ENCODE measurements around the gene DNMT1. TPM values are rescaled to one million over a fixed set of nuclear protein-coding genes. Genes with fewer than 3 reads are reported as not detected.
"Not testable (repeated sequence)": the region's sequence is repeated elsewhere in the genome, so short reads cannot be mapped to it uniquely, and the experiment has no call there.

DNMT1 gene
- total RNA-seq, 1 donor from 2014 or later = 398 TPM

- intact Hi-C loops (cut with micrococcal nuclease) = no loop called here
Measured at GRCh38 chr19:10184636-10185035, 10.1 kb downstream of the DNMT1 start.

- intact Hi-C loops (cut with micrococcal nuclease) = no loop called here
Measured at GRCh38 chr19:10183926-10184325, 10.8 kb downstream of the DNMT1 start.

DNA sequence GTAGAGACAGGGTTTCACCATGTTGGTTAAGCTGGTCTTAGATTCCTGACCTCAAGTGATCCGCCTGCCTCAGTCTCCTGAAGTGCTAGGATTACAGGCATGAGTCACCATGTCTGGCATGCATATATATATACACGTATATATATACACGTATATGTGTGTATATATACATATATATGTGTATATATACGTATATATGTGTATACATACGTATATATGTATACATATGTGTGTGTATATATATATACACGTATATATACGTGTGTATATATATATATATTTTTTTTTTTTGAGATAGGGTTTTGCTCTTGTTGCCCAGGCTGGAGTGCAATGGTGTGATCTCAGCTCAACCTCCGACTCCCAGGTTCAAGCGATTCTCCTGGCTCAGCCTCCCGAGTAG lies 11.9 kb downstream of the DNMT1 start:
- intact Hi-C loops (cut with micrococcal nuclease) = no loop called here

GRCh38 chr19:10182076-10182475 lies 12.7 kb downstream of the DNMT1 start:
- intact Hi-C loops (cut with micrococcal nuclease) = no loop called here

DNA sequence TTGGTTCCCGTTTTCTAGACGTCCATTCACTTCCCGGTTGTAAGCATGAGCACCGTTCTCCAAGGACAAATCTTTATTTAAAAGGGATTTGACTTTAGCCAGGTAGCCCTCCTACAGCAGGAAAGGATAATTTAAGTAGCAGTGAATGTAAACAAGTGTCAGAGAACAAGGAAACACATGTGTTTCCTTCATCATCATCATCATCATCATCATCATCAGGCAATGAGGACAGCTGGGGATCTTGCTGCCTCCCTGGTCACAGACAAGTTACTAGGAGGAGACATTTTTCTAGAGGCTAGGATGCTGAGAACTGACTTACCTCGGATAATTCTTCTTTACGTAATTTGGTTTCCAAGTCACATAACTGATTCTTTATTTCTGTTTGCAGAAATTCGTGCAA lies 14.3 kb downstream of the DNMT1 start:
- intact Hi-C loops (cut with micrococcal nuclease) = no loop called here

DNA sequence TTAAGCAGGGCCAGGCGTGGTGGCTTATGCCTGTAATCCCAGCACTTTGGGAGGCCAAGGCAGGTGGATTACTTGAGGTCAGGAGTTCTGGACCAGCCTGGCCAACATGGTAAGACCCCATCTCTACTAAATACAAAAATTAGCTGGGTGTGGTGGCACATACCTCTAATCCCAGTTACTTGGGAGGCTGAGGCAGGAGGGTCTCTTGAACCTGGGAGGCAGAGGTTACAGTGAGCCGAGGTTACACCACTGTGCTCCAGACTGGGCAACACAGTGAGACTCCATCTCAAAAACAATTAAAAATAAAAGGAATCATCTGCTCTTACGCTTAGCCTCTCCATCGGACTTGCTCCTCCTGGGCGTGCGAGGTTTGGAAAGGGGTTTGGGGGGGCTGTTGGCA lies 14.7 kb downstream of the DNMT1 start:
- intact Hi-C loops (cut with micrococcal nuclease) = not testable (repeated sequence)

DNA sequence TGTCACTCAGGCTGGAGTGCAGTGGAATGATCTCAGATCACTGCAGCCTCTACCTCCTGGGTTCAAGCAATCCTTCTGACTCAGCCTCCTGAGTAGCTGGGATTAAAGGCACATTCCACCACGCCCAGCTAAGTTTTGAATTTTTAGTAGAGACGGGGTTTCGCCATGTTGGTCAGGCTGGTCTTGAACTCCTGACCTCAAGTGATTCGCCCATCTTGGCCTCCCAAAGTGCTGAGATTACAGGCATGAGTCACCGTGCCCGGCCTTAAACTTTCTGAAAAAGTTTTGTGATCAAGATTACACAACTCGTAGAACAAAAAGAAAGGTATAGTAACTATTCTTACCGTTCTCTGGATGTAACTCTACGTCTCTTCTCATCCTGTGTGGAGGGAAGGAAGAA lies 21.2 kb downstream of the DNMT1 start:
- intact Hi-C loops (cut with micrococcal nuclease) = no loop called here

- intact Hi-C loops (cut with micrococcal nuclease) = no loop called here
Measured at GRCh38 chr19:10168386-10168948, 26.3 kb downstream of the DNMT1 start.

GRCh38 chr19:10167459-10167858 lies 27.3 kb downstream of the DNMT1 start:
- intact Hi-C loops (cut with micrococcal nuclease) = no loop called here

- intact Hi-C loops (cut with micrococcal nuclease) = not testable (repeated sequence)
Measured at GRCh38 chr19:10166501-10166900, 28.3 kb downstream of the DNMT1 start.

DNA sequence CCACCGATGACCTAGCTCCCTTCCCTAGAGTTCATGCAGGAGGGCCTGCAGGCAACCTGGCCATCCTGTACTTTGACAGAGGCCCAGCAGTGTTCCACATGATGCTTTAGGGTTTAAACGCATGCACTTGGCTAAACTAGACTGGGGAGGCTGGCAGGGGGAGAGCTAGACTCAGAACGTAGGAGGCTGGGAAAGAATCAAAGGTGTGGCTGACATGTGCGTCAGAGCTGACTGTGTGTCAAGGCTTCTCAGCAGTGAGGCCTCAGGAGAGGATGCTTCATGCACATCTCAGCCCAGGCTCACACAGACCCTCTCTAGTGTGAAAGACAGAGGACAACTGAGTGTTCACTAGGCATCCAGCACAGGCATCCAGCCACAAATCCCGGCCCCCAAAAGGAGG lies 28.7 kb downstream of the DNMT1 start:
- intact Hi-C loops (cut with micrococcal nuclease) = no loop called here

GRCh38 chr19:10163536-10163935 lies 31.2 kb downstream of the DNMT1 start:
- intact Hi-C loops (cut with micrococcal nuclease) = no loop called here

GRCh38 chr19:10159610-10160009 lies 35.1 kb downstream of the DNMT1 start:
- intact Hi-C loops (cut with micrococcal nuclease) = no loop called here

DNA sequence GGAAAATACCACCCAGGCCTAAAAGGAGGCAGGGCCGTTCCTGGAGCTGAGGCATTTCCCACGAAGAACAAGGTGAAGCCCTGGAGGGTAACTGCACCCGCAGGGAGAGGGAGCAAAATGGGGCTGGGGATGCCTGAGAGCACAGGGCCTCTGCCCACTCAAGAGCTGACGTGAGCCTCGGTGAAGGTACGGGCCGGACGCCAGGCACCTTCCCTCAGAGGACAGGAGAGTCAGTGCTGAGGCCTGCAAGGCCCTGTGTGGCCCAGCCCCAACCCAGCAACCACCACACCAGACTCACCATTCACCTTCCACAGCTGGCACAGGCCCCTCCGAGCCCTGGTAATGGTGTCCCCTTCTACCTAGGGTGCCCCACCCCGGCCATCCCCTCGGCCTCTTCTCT lies 36.3 kb downstream of the DNMT1 start:
- intact Hi-C loops (cut with micrococcal nuclease) = no loop called here

- intact Hi-C loops (cut with micrococcal nuclease) = no loop called here
Measured at GRCh38 chr19:10158071-10158470, 36.7 kb downstream of the DNMT1 start.

GRCh38 chr19:10155839-10156238 lies 38.9 kb downstream of the DNMT1 start:
- intact Hi-C loops (cut with micrococcal nuclease) = no loop called here

DNA sequence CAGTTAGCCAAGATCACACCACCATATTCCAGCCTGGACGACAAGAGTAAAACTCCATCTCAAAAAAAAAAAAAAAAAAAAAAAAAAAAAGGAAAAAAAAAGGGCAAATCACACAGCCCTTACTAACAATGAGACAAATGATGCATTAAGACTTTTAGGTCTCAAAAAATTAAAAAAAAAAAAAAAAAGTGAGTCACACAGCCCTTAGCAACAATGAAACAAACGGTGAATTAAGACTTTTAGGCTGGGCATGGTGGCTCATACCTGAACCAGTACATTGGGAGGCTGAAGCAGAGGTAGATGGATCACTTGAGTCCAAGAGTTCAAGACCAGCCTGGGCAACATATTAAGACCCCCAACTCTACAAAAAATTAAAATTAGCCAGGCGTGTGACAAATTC lies 42.7 kb downstream of the DNMT1 start:
- intact Hi-C loops (cut with micrococcal nuclease) = no loop called here

- intact Hi-C loops (cut with micrococcal nuclease) = no loop called here
Measured at GRCh38 chr19:10151521-10151920, 43.2 kb downstream of the DNMT1 start.

- intact Hi-C loops (cut with micrococcal nuclease) = no loop called here
Measured at GRCh38 chr19:10149427-10149826, 45.3 kb downstream of the DNMT1 start.

DNA sequence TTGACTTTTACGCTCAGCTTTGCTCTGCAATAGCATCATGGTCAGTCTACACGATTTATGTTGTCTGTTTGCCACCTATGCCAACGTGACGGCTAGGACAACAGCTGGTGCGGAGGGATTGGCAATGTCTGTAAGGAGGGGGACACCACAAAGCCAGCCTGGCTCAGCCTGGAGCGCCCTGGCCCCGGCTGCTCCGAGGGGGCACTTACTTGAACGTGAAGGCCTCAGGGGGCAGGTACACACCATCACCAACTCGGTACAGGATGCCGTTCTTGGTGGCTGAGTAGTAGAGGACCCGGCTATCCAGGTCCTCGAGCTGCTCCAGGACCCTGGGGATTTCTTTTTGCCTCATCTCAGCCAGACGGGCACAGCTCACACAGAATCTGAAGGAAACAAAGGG lies 48.6 kb downstream of the DNMT1 start:
- intact Hi-C loops (cut with micrococcal nuclease) = no loop called here

- intact Hi-C loops (cut with micrococcal nuclease) = no loop called here
Measured at GRCh38 chr19:10145031-10145430, 49.7 kb downstream of the DNMT1 start.

GRCh38 chr19:10144361-10144760 lies 50.4 kb downstream of the DNMT1 start:
- intact Hi-C loops (cut with micrococcal nuclease) = no loop called here

DNA sequence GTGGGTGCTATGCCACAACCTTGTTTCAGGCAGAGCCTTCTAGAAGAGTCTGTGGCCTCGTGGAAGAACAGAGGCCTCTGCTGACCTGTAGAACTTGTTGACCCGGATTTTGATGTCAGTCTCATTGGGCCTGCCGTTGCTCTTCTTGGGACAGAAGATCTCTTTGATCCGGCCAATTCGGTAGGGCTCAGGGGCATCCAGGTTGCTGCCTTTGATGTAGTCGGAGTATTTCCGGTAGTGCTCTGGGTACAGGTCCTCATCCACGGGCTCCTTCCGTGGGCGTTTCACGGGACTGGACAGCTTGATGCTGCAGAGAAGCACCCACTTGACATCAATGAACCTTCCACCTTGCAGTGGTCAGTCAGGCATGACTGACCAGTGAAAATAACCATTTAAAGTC lies 51.1 kb downstream of the DNMT1 start:
- intact Hi-C loops (cut with micrococcal nuclease) = no loop called here

All from T-helper 2 cell treated with Interferon-gamma antibody and Interleukin-4, amounts not matched to agents 100 ng/mL and 5 ng/mL, for 36 hours (primary cell).